Naive thymus-derived CD4-positive, alpha-beta T cell (primary cell): Measurements from ENCODE around the gene NFATC3. TPM values are rescaled to one million over a fixed set of nuclear protein-coding genes. Genes with fewer than 3 reads are reported as not detected.

ENCODE experiments used
- ATAC-seq: fragments of 150-1000 bp; cut with Tn5 transposase; 2 replicates; pipeline ENCODE4 v1.10.0; 2021; ENCODE audit warnings: mild to moderate bottlenecking, moderate library complexity
- CTCF ChIA-PET: fragments of 350-600 bp; sonication (Branson Sonifier 250); formaldehyde crosslinking; loops from one replicate; lab custom pipeline; 2021; ENCODE audit warnings: antibody characterized with exemption; lab: Charles Lee
- POLR2A ChIA-PET: fragments of 350-600 bp; sonication (Branson Sonifier 250); formaldehyde crosslinking; loops from one replicate; lab custom pipeline; 2021; ENCODE audit warnings: antibody characterized with exemption, inconsistent platforms; lab: Charles Lee
- DNase-seq, 9 donors: peaks; one replicate each; pipeline versions ENCODE4 v3.0.0 to v3.0.0-alpha.2; 2020 to 2022; ENCODE audit warnings: mixed read lengths in 1 of 9
- H3K27ac ChIP-seq: one replicate; pipeline ENCODE4 v1.7.0; 2013; ENCODE audit warnings: mild to moderate bottlenecking, low read depth, low read length, moderate library complexity
- H3K27me3 ChIP-seq, 2 donors: one replicate each; pipeline ENCODE4 v1.7.0; 2013; ENCODE audit warnings: low read length in 2 of 2, mild to moderate bottlenecking in 2 of 2, moderate library complexity in 2 of 2; ENCODE audit not compliant: control insufficient read depth in 2 of 2, insufficient read depth in 2 of 2
- H3K36me3 ChIP-seq, 3 experiments: 1 replicate in 2 of 3; 2 replicates in 1 of 3; pipeline ENCODE4 v1.7.0; 2013; ENCODE audit warnings: low read length in 3 of 3, mild to moderate bottlenecking in 3 of 3, moderate library complexity in 1 of 3; ENCODE audit not compliant: insufficient read depth in 3 of 3, control insufficient read depth in 2 of 3
- H3K4me1 ChIP-seq, 2 donors: one replicate each; pipeline ENCODE4 v1.7.0; 2013; ENCODE audit warnings: low read length in 2 of 2, mild to moderate bottlenecking in 2 of 2, moderate library complexity in 1 of 2; ENCODE audit not compliant: control insufficient read depth in 2 of 2, insufficient read depth in 2 of 2
- H3K4me3 ChIP-seq: 2 replicates; pipeline ENCODE4 v1.7.0; 2013; ENCODE audit warnings: mild to moderate bottlenecking, low read length
- H3K9me3 ChIP-seq, 3 experiments: 1 replicate in 2 of 3; 2 replicates in 1 of 3; pipeline ENCODE4 v1.7.0; 2013; ENCODE audit warnings: low read length in 3 of 3; ENCODE audit not compliant: control insufficient read depth in 2 of 3
- H3K27ac Mint-ChIP-seq, 9 donors: one replicate each; pipeline ENCODE4 v1.8.0; 2020 to 2022; ENCODE audit warnings: mixed read lengths in 9 of 9, mild to moderate bottlenecking in 8 of 9, moderate library complexity in 5 of 9, inconsistent platforms in 2 of 9
- H3K27me3 Mint-ChIP-seq, 5 donors: one replicate each; pipeline ENCODE4 v1.8.0; 2021 to 2022; ENCODE audit warnings: mixed read lengths in 5 of 5, mild to moderate bottlenecking in 1 of 5
- H3K36me3 Mint-ChIP-seq, 5 donors: one replicate each; pipeline ENCODE4 v1.8.0; 2020 to 2022; ENCODE audit warnings: mixed read lengths in 5 of 5, mild to moderate bottlenecking in 3 of 5, inconsistent platforms in 1 of 5
- H3K4me1 Mint-ChIP-seq, 7 donors: one replicate each; pipeline ENCODE4 v1.8.0; 2020 to 2022; ENCODE audit warnings: mixed read lengths in 7 of 7, mild to moderate bottlenecking in 3 of 7, inconsistent platforms in 1 of 7
- H3K4me3 Mint-ChIP-seq, 10 donors: one replicate each; pipeline ENCODE4 v1.8.0; 2020 to 2022; ENCODE audit warnings: mild to moderate bottlenecking in 10 of 10, mixed read lengths in 10 of 10, moderate library complexity in 6 of 10, inconsistent platforms in 2 of 10
- H3K9me3 Mint-ChIP-seq, 11 donors: one replicate each; pipeline ENCODE4 v1.8.0; 2020 to 2022; ENCODE audit warnings: mixed read lengths in 11 of 11, mild to moderate bottlenecking in 4 of 11, inconsistent platforms in 1 of 11, moderate library complexity in 1 of 11
- intact Hi-C, 2 donors: fragments of 100-400 bp; cut with micrococcal nuclease; formaldehyde crosslinking; loops; one replicate each; pipeline ENCODE4 v1.15.1; 2023
- polyA plus RNA-seq, 2 donors: library from polyadenylated mRNA; unstranded; fragments of 300-500 nt; fragmentation: Illumina TruSeq; gene quantifications; one replicate each; pipeline ENCODE4 v1.2.3, GENCODE V29; 2021
- total RNA-seq, 6 experiments: library from RNA in 5 of 6; stranded (reverse) in 5 of 6; gene quantifications; 1 replicate in 5 of 6; 2 replicates in 1 of 6; pipeline ENCODE4 v1.2.3 and lab custom pipeline; 2021 to 2026

Gene NFATC3
- total and polyA plus RNA-seq, 7 experiments from 2014 or later = 75.8 to 151 (median 121) TPM

GRCh38 chr16:68236137-68236825 is 151.1 kb downstream of the NFATC3 start:
- peak overlapping the region; percentile 91 for H3K4me3 ChIP-seq
- H3K4me1 Mint-ChIP-seq = peaks cover 23 to 45% (median 34%) of the 10 kb centered on the region in 7 donors

GRCh38 chr16:68236826-68237242 is 151.7 kb downstream of the NFATC3 start:
- peaks cover 0 to 5% (median 0%) of the 10 kb centered on the region in 11 donors for H3K9me3 Mint-ChIP-seq
- DNase-seq (peak in 3 of 9 donors; percentile 27 to 30 (median 29)), ATAC-seq (no peak)
- peaks cover 23 to 45% (median 34%) of the 10 kb centered on the region in 7 donors for H3K4me1 Mint-ChIP-seq
- H3K27me3 Mint-ChIP-seq = peaks cover 0 to 13% (median 0%) of the 10 kb centered on the region in 5 donors
- peak overlapping the region; percentile 91 for H3K4me3 ChIP-seq
- no peaks in the 10 kb centered on the region for H3K36me3 Mint-ChIP-seq
- intact Hi-C loops = loop anchor here (1.0 to 10.0 kb wide), 10 partner anchors 8 to 572 kb away; partner anchors contain the start of genes PLA2G15 (in 2 of the 2), ACD (in 1 of the 2), C16orf86 (in 1 of the 2) and ENKD1 (in 1 of the 2)
- H3K27me3 ChIP-seq = no peaks in the 10 kb centered on the region
- peaks cover 6 to 10% of the 10 kb centered on the region in 2 donors for H3K4me1 ChIP-seq
- ChIA-PET CTCF (interaction anchor here (0.6 to 1.2 kb wide), 3 partner anchors 19 to 197 kb away, joined by 3 read pairs; no protein-coding TSS in a partner anchor), POLR2A (interaction anchor here (0.7 to 2.4 kb wide), 12 partner anchors 9 to 301 kb away, joined by 3 to 9 read pairs (median 4); partner anchors contain the start of genes NFATC3, PRMT7 and SLC7A6OS)
- H3K36me3 ChIP-seq = no peaks in the 10 kb centered on the region
- peak overlapping the region; percentile 67 for H3K27ac ChIP-seq
- no peaks in the 10 kb centered on the region for H3K9me3 ChIP-seq
- peak overlapping the region in 8 of 9 donors; percentile 69 to 95 (median 88) for H3K27ac Mint-ChIP-seq
- peak overlapping the region; percentile 90 to 99 (median 96) for H3K4me3 Mint-ChIP-seq

More at GRCh38 chr16:68236137-68236825, 151.1 kb downstream of the NFATC3 start:
- Histone ChIP-seq H3K9me3 (no peaks in the 10 kb centered on the region), H3K4me1 (peaks cover 6 to 10% of the 10 kb centered on the region in 2 donors), H3K27ac (peak overlapping the region; percentile 67), H3K27me3 (no peaks in the 10 kb centered on the region), H3K36me3 (peaks cover 0 to 2% (median 0%) of the 10 kb centered on the region in 3 experiments)
- H3K27me3 Mint-ChIP-seq = peaks cover 0 to 13% (median 0%) of the 10 kb centered on the region in 5 donors
- peaks cover 0 to 2% (median 0%) of the 10 kb centered on the region in 5 donors for H3K36me3 Mint-ChIP-seq
- ChIA-PET POLR2A (interaction anchor here (0.8 to 2.3 kb wide), 10 partner anchors 9 to 300 kb away, joined by 3 to 9 read pairs (median 5); partner anchors contain the start of gene NFATC3), CTCF (interaction anchor here (0.6 to 1.2 kb wide), 2 partner anchors 19 to 197 kb away, joined by 3 read pairs; no protein-coding TSS in a partner anchor)
- DNase-seq = peak in 6 of 9 donors; percentile 30 to 49 (median 32)
- H3K4me3 Mint-ChIP-seq = peak overlapping the region; percentile 90 to 99 (median 96)
- peak; percentile 9 for ATAC-seq
- H3K9me3 Mint-ChIP-seq = peaks cover 0 to 5% (median 0%) of the 10 kb centered on the region in 11 donors
- H3K27ac Mint-ChIP-seq = peak overlapping the region in 8 of 9 donors; percentile 69 to 95 (median 90)
- intact Hi-C loops = loop anchor here (2.0 to 10.0 kb wide), 8 partner anchors 25 to 571 kb away; partner anchors contain the start of genes ACD (in 1 of the 2), C16orf86 (in 1 of the 2), ENKD1 (in 1 of the 2) and NFATC3 (in 1 of the 2)

GRCh38 chr16:68237243-68238028 is 152.3 kb downstream of the NFATC3 start:
- Histone ChIP-seq H3K27me3 (no peaks in the 10 kb centered on the region), H3K36me3 (no peaks in the 10 kb centered on the region), H3K9me3 (no peaks in the 10 kb centered on the region), H3K4me3 (peak overlapping the region; percentile 91), H3K27ac (peak overlapping the region; percentile 67), H3K4me1 (peaks cover 6 to 10% of the 10 kb centered on the region in 2 donors)
- POLR2A ChIA-PET = interaction anchor here (0.7 to 2.4 kb wide), 13 partner anchors 9 to 301 kb away, joined by 3 to 9 read pairs (median 3); partner anchors contain the start of genes NFATC3, PRMT7 and SLC7A6OS
- CTCF ChIA-PET = interaction anchor here (0.7 to 1.2 kb wide), 2 partner anchors 152 to 198 kb away, joined by 3 read pairs; no protein-coding TSS in a partner anchor
- H3K36me3 Mint-ChIP-seq = no peaks in the 10 kb centered on the region
- H3K27me3 Mint-ChIP-seq = peaks cover 0 to 13% (median 0%) of the 10 kb centered on the region in 5 donors
- intact Hi-C loops = loop anchor here (1.0 to 10.0 kb wide), 10 partner anchors 8 to 573 kb away; partner anchors contain the start of genes PLA2G15 (in 2 of the 2), ACD (in 1 of the 2), C16orf86 (in 1 of the 2) and ENKD1 (in 1 of the 2)
- H3K9me3 Mint-ChIP-seq = peaks cover 0 to 5% (median 0%) of the 10 kb centered on the region in 11 donors
- ATAC-seq (peak; percentile 88), DNase-seq (peak; percentile 71 to 90 (median 83))
- peak overlapping the region; percentile 90 to 99 (median 96) for H3K4me3 Mint-ChIP-seq
- H3K27ac Mint-ChIP-seq = peak overlapping the region; percentile 72 to 95 (median 87)
- peaks cover 23 to 45% (median 34%) of the 10 kb centered on the region in 7 donors for H3K4me1 Mint-ChIP-seq

GRCh38 chr16:68238029-68238345 is 152.8 kb downstream of the NFATC3 start:
- Histone ChIP-seq H3K4me3 (peak overlapping the region; percentile 91), H3K9me3 (no peaks in the 10 kb centered on the region), H3K36me3 (no peaks in the 10 kb centered on the region), H3K27me3 (no peaks in the 10 kb centered on the region), H3K4me1 (peaks cover 6 to 10% of the 10 kb centered on the region in 2 donors), H3K27ac (peak overlapping the region; percentile 67)
- peaks cover 23 to 45% (median 32%) of the 10 kb centered on the region in 7 donors for H3K4me1 Mint-ChIP-seq
- no peak for DNase-seq
- no peaks in the 10 kb centered on the region for H3K36me3 Mint-ChIP-seq
- intact Hi-C loops = loop anchor here (5.0 to 10.0 kb wide), 4 partner anchors 284 to 573 kb away; partner anchors contain the start of genes ACD (in 1 of the 2), C16orf86 (in 1 of the 2), ENKD1 (in 1 of the 2) and PARD6A (in 1 of the 2)
- H3K27ac Mint-ChIP-seq = peak overlapping the region; percentile 72 to 95 (median 87)
- ChIA-PET POLR2A (interaction anchor here (1.2 to 2.4 kb wide), 5 partner anchors 8 to 302 kb away, joined by 3 to 6 read pairs (median 5); partner anchors contain the start of gene NFATC3), CTCF (interaction anchor here (1.6 kb wide), 2 partner anchors 24 to 88 kb away, joined by 4 to 9 read pairs; no protein-coding TSS in a partner anchor)
- H3K4me3 Mint-ChIP-seq = peak overlapping the region; percentile 90 to 99 (median 96)
- ATAC-seq = peak; percentile 22
- H3K9me3 Mint-ChIP-seq = peaks cover 0 to 5% (median 0%) of the 10 kb centered on the region in 11 donors
- peaks cover 0 to 13% (median 0%) of the 10 kb centered on the region in 5 donors for H3K27me3 Mint-ChIP-seq

GRCh38 chr16:68242085-68242484 is 156.9 kb downstream of the NFATC3 start:
- POLR2A ChIA-PET = interaction anchor here (1.0 kb wide), 1 partner anchor 12 kb away, joined by 3 read pairs; no protein-coding TSS in a partner anchor
- Mint-ChIP-seq H3K27me3 (peaks cover 0 to 6% (median 0%) of the 10 kb centered on the region in 5 donors), H3K4me1 (peaks cover 14 to 47% (median 36%) of the 10 kb centered on the region in 7 donors), H3K36me3 (peaks cover 0 to 2% (median 0%) of the 10 kb centered on the region in 5 donors), H3K4me3 (peak overlapping the region in 2 of 10 donors; percentile 9 to 12), H3K9me3 (peaks cover 0 to 2% (median 0%) of the 10 kb centered on the region in 11 donors), H3K27ac (no peak overlapping the region)
- H3K9me3 ChIP-seq = no peaks in the 10 kb centered on the region
- H3K27ac ChIP-seq = no peak overlapping the region
- H3K36me3 ChIP-seq = peaks cover 0 to 5% (median 0%) of the 10 kb centered on the region in 3 experiments
- no peaks in the 10 kb centered on the region for H3K27me3 ChIP-seq
- CTCF ChIA-PET = interaction anchor here (0.7 to 3.3 kb wide), 6 partner anchors 12 to 718 kb away, joined by 3 to 13 read pairs (median 3); no protein-coding TSS in a partner anchor
- DNase-seq (peak in 1 of 9 donors; percentile 5), ATAC-seq (no peak)
- intact Hi-C loops = loop anchor here (5.0 to 10.0 kb wide), 2 partner anchors 270 to 757 kb away; partner anchors contain the start of genes AGRP (in 1 of the 2) and ATP6V0D1 (in 1 of the 2)
- peaks cover 13 to 20% of the 10 kb centered on the region in 2 donors for H3K4me1 ChIP-seq
- H3K4me3 ChIP-seq = no peak overlapping the region
